BE2C (cell line): ENCODE measurements around the gene HYAL2.
A peak's percentile ranks its signal among the peaks of the same experiment; 100 is the strongest.

Experiments
- DNase-seq: peaks from one replicate; pipeline ENCODE4 v3.0.0-alpha.2; 2020
- H3K27me3 ChIP-seq: fragments of 250-450 bp; sonication (Bioruptor Pico); 2 replicates; pipeline ENCODE4 v1.5.1; 2020; ENCODE audit warnings: mild to moderate bottlenecking
- H3K36me3 ChIP-seq: fragments of 250-450 bp; sonication (Bioruptor Pico); 2 replicates; pipeline ENCODE4 v1.5.1; 2020; ENCODE audit warnings: mild to moderate bottlenecking
- H3K4me1 ChIP-seq: fragments of 250-450 bp; sonication (Bioruptor Pico); 2 replicates; pipeline ENCODE4 v1.5.1; 2020
- H3K4me3 ChIP-seq: 2 replicates; pipeline ENCODE4 v1.5.1; 2011; ENCODE audit warnings: low read depth, low read length
- H3K9me3 ChIP-seq: fragments of 250-450 bp; sonication (Bioruptor Pico); 2 replicates; pipeline ENCODE4 v1.5.1; 2020
- TF ChIP-seq, protein P1 (sequence below): IDR thresholded peaks from 2 replicates; pipeline ENCODE4 v1.5.1; 2012; ENCODE audit warnings: mild to moderate bottlenecking, low read depth, low read length

HYAL2 gene

GRCh38 chr3:50297896-50298725, 24.4 kb downstream of the HYAL2 start:
- TF ChIP-seq, protein P1, sequence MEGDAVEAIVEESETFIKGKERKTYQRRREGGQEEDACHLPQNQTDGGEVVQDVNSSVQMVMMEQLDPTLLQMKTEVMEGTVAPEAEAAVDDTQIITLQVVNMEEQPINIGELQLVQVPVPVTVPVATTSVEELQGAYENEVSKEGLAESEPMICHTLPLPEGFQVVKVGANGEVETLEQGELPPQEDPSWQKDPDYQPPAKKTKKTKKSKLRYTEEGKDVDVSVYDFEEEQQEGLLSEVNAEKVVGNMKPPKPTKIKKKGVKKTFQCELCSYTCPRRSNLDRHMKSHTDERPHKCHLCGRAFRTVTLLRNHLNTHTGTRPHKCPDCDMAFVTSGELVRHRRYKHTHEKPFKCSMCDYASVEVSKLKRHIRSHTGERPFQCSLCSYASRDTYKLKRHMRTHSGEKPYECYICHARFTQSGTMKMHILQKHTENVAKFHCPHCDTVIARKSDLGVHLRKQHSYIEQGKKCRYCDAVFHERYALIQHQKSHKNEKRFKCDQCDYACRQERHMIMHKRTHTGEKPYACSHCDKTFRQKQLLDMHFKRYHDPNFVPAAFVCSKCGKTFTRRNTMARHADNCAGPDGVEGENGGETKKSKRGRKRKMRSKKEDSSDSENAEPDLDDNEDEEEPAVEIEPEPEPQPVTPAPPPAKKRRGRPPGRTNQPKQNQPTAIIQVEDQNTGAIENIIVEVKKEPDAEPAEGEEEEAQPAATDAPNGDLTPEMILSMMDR = no peak
- Histone ChIP-seq H3K9me3 (no peaks in the 10 kb centered on the region), H3K36me3 (no peaks in the 10 kb centered on the region), H3K27me3 (no peaks in the 10 kb centered on the region), H3K4me1 (no peaks in the 10 kb centered on the region; the same call in 1 of the 2 replicates), H3K4me3 (peak overlapping the region; percentile 72)
- no peak for DNase-seq

- no peaks in the 10 kb centered on the region for H3K27me3 ChIP-seq
- no peaks in the 10 kb centered on the region; the same call in 1 of the 2 replicates for H3K4me1 ChIP-seq
- H3K4me3 ChIP-seq = no peak overlapping the region
- H3K36me3 ChIP-seq = no peaks in the 10 kb centered on the region
- TF ChIP-seq, protein P1 = no peak
- no peak for DNase-seq
- H3K9me3 ChIP-seq = no peaks in the 10 kb centered on the region
These were observed 25.2 kb downstream of the HYAL2 start for GRCh38 chr3:50297384-50297775.

GRCh38 chr3:50296721-50297383, 25.7 kb downstream of the HYAL2 start:
- Histone ChIP-seq H3K27me3 (no peaks in the 10 kb centered on the region), H3K36me3 (no peaks in the 10 kb centered on the region), H3K9me3 (no peaks in the 10 kb centered on the region), H3K4me1 (no peaks in the 10 kb centered on the region; the same call in 1 of the 2 replicates), H3K4me3 (no peak overlapping the region)
- TF ChIP-seq, protein P1 = no peak
- DNase-seq = no peak

- Histone ChIP-seq H3K4me3 (no peak overlapping the region), H3K4me1 (no peaks in the 10 kb centered on the region; the same call in 1 of the 2 replicates), H3K9me3 (no peaks in the 10 kb centered on the region), H3K36me3 (no peaks in the 10 kb centered on the region), H3K27me3 (no peaks in the 10 kb centered on the region)
- TF ChIP-seq, protein P1 = no peak
- no peak for DNase-seq
These were observed 26.8 kb downstream of the HYAL2 start for GRCh38 chr3:50295553-50296431.

DNA sequence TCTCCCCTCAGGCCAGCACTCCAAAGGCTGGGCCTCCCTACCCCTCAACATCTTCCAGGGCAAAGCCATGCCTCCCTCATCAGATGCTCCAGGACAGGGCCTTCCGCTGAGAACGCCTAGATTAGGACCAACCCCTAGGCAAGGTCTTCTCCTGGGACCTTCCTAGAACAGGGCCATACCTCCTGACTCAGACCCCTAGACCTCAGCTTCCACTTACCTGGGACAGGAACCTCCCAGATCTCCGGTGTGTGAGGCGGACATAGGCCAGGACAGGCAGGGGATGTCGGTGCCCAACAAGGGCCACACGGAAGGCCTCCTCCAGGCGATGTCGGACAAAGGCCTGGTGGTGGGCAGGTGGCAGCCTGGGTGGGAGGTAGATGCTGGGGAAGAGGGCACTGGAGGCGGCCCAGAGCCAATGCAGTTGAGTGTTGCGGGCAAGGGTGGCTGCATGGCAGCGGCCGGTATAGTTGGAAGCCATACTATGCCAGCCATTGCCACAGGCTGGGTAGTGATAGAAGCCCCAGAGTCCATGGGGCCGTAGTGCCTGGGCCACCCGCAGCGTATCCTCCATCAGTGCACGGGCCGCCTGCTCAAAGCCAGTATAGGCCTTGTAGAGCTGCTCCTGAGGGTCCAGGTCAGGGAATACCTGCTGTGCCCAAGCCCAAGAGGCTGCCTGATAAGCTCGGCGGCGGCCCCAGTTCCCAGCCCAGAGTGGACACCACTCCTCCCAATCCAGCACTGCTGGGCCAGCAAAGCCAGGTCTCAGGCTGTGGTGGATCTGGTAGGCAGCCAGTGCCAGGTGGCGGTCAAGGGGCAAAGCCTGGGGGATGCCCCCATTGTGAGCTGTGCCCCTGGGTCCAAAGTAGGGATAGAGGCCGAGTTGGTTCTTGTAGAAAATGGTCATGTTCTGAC, 27.8 kb downstream of the HYAL2 start:
- no peaks in the 10 kb centered on the region; the same call in 1 of the 2 replicates for H3K4me1 ChIP-seq
- DNase-seq = no peak
- H3K36me3 ChIP-seq = peaks cover 8% of the 10 kb centered on the region
- TF ChIP-seq, protein P1 = no peak
- H3K27me3 ChIP-seq = no peaks in the 10 kb centered on the region
- no peak overlapping the region for H3K4me3 ChIP-seq
- H3K9me3 ChIP-seq = no peaks in the 10 kb centered on the region
